GM19351 (cell line): Measurements from ENCODE around the gene ALPG.
"Not testable (repeated sequence)": the region's sequence is repeated elsewhere in the genome, so short reads cannot be mapped to it uniquely, and the experiment has no call there.

Experiments
- ATAC-seq: cut with Tn5 transposase; IDR thresholded peaks from one replicate; pipeline ENCODE4 v1.9.1; 2021; ENCODE audit warnings: mild to moderate bottlenecking, moderate library complexity; ENCODE audit not compliant: unreplicated experiment

Gene ALPG

DNA sequence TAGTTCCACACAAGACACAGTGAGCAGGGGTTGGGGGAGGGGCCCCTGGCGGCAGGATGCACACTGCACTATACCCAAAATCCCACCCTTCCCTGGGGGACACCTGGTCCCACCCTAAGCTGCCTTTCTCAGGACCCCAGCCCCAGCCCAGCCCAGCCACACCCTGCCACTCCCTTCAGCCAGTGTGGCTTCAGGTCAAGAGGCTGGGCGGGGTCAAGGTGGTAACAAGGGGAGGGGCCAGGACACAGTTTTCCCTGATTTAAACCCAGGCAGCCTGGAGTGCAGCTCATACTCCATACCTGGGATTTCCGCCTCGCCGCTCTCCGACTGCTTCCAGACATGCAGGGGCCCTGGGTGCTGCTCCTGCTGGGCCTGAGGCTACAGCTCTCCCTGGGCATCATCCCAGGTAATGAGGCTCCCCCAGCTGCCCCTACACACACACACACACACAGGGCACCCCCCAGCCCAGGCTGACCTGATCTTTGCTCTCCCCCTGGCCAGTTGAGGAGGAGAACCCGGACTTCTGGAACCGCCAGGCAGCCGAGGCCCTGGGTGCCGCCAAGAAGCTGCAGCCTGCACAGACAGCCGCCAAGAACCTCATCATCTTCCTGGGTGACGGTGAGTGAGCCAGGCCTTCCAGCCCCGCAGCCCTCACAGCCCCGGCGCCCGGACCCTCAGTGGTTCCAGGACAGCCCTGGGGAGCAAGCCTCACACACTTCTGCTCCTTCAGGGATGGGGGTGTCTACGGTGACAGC, at the start of gene ALPG:
Gene ALPG, plus strand, starts transcription at position 289 of the 755 bp plus-strand sequence. Its CDS starts 51 bp downstream, at position 340.
- ATAC-seq = no peak

DNA sequence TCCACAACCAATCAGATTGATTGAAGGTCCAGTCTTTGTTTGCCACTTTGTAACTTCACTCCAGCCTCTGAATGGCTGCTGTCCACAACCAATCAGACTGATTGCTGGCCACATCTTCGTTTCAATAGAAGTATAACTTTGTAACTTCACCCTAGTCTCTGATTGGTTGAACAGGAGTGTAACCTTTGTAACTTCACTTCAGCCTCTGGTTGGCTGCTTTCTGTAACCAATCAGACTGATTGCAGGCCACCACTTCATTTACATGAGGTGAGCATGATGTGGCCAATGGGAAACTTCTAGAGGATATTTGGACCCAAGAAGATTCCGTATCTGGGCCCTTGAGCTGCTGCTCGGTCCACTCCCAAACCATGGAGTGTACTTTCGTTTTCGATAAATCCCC, 45.0 kb upstream of the ALPG start:
- no peak for ATAC-seq

DNA sequence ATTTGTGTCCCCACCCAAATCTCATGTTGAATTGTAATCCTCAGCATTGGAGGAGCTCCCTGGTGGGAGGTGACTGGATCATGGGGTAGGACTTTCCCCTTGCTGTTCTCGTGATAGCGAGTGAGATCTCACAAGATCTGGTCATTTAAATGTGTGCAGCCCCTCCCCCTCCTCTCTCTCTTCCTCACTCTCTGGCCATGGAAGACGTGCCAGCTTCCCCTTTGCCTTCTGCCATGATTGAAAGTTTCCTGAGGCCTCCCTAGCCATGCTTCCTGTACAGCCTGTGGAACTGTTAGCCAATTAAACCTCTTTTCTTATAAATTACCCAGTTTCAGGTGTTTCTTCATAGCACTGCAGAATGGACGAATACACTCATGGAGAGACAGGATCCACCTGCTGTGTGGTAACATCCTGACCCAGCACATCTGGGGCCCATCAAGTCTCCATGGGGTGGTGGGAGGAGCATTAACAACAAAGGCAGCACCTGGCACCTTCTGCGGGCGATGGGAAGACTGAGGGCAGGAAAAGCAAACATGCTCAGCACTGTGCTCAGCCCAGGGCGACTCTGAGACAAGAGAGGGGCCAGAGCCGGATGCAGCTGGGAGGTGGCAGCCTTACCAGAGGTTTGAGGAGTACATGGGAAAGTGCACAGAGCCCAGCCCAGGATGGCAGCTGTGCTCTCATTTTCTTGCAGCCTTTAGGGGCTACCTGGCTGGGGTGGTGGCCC, 44.3 kb upstream of the ALPG start:
- no peak for ATAC-seq

DNA sequence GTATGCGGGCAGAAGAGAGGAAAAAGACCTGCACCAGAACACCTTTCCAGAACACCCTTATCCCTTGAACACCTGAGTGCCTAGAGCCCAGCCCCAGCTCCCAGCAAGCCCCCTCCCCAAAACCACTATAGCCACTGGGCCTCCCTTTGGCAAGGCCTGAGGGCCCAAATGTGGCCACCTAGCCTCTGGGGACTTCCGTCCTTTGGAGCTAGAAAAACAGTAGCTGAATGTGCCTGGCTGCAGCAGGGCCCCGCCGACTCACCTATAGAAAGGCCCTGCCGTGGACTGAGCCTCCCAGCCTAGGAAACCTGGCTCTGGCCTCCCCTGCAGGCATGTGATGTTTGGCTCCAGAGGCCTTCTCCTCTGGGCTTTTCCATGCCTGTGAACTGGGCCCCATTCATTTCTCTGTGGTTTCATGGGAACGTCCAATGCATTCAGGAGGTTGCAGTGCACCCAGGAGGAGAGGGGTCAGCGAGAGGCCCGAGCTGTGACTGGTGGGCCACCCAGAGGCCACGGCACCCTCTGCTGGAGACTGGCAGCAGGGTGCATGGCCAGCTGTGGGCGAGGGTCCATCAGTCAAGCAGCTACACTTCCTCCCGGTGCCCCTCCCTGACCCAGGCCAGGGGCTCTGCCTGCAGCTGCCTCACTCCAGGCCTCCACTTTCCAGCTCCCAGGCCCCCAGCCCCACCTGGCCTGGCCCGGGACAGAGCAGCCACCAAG, 43.4 kb upstream of the ALPG start:
- ATAC-seq = not testable (repeated sequence)

DNA sequence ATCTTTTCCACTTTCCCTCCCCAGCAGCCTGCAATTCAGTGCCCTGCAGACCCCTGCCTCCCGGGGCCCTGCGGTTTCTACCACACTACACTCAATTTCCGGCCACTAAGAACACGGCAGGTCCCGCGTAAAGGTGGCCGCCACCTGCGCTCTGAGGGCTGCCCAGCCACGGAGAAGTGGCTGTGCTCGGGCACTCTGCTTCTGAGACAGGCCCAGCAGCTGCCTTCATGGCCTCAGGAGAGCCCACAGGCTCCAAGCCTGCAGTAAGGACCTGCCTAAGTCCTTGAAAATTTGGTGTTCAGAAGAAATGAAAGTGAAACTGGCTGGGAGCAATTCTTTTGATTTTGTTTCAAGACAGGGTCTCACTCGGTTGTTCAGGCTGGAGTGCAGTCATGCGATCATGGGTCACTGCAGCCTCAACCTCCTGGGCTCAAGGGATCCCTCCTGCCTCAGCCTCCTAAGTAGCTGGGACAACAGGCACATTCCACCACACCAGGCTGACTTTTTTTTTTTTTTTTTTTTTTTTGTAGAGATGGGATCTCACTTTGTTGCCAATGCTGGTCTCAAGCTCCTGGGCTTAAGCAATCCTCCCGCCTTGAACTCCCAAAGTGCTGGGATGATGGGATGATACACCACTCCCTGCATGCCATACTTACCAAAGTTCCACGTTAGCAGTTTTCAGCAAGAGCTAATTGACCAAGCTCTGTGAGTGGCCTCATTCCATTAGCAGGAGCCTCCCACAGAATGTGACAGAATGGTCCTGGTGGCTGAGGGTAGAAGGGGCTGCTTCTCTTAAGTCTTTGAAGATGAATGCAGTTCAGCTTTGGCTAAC, 42.6 kb upstream of the ALPG start:
- ATAC-seq = no peak

DNA sequence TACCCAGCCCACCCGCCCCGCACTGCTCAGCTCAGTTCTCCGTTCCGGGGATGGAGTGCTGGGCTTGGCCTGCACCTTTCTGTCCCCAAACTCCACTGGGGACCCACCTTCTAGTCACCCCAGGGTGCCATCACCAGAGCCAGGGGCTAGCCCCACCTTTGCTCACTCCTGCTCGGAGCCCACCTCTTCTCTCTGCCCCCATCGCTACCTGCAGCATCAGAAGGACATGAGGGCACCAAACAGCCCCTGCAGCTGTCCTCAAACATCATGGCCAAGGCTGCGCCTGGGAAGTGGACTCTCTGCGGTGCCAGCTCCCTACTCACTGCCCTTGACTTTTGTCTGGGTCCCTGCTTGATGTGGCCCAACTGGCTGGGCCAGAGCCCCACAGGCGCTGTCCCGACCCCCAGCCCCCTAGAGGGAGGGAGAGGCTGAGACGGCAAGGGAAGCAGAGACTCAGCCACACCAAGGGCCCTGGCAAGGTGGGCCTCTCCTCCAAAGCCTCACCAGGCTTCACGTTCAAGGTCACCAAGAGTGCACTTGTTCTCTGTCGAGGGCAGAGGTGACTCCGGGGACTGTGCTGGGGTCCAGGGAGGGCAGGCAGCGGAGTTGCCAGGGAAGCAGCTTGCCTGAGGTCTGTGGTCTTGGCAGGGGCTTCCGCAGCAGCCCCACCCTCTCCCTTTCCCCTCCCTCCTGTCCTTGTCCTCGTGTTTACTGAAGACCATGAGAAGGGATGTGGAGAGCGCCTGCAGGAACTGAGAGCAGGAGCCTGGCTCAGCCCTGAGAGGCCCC, 41.6 kb upstream of the ALPG start:
- not testable (repeated sequence) for ATAC-seq

DNA sequence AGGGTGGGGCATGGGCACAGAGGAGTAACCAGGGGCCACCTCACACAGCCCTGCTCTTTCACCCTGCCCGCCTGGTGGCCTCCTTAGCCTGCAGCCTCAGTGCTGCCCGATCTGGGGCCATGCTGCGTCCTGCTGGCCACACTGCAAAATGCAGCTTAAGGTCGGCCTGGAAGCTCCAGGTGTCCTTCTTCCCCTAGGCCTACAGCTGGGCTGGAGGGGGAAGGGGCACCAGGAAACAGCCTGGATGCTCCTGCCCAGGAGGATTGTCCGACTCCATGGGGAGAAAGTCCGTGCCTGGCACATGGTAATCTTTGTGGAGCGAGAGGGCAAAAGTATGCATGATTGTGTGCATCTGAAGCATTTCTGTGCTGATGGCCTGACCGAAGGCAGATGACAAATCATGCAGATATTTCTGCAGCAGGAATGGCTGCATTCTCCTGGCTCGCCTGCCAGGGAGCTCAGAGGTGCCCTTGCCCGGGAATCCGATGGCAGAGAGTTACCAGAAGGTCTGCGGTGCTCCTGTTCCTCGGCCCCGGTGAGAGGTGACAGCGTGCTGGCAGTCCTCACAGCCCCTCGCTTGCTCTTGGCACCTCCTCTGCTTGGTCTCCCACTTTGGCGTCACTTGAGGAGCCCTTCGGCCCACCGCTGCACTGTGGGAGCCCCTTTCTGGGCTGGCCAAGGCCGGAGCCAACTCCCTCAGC, 40.9 kb upstream of the ALPG start:
- no peak for ATAC-seq

DNA sequence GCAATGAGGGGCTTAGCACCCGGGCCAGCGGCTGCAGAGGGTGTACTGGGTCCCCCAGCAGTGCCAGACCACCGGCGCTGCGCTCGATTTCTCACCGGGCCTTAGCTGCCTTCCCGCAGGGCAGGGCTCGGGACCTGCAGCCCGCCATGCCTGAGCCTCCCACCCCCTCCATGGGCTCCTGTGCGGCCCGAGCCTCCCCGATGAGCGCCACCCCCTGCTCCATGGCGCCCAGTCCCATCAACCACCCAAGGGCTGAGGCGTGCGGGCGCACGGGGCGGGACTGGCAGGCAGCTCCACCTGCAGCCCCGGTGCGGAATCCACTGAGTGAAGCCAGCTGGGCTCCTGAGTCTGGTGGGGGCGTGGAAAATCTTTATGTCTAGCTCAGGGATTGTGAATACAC, 40.2 kb upstream of the ALPG start:
- ATAC-seq = not testable (repeated sequence)

DNA sequence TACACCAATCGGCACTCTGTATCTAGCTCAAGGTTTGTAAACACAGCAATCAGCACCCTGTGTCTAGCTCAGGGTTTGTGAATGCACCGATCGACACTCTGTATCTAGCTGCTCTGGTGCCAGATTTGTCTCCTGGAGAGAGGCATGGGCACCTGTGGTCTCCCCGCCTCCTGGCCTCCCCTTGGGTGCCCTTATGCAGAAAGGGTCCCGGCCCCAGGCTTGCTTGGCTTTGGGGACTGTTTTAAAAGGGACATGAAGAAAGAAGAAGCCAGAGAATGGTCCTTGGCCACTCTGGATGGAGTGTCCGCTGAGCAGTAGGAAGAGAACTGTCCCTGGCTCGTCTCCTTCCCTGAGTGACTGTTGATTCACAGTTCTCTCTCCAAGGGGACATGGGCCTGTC, 39.6 kb upstream of the ALPG start:
- ATAC-seq = no peak

DNA sequence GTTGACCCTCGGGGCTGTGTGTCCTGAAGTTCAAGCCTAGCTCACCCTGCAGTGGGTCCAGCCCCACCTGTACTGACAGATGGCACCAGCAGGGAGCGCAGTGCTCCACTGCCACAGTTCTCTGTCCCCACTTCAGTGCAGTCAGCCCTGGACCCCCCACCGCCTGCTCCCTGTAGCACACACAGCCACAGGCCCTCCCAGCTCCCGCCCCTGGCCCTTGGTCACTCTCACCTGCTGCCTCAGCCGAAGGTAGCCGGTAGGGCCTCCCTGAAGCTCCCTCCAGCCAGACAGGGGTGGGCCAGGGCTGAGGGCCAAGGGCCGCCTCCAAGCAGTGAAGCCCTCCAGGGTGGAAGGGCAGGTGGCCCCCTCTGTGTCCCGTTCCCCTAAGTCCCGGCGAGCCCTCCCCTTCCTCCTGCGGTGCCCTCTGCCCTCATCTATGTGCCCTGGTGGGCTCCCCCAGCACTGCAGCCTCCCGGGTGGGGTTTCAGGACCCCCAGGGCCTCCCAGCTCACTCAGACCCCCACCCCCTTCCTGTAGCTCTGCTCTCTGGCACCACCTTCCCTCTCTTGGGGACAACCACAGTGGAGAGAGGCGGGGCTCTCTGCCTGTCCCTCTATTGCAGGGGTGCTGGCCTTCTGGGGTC, 38.9 kb upstream of the ALPG start:
- ATAC-seq = no peak

DNA sequence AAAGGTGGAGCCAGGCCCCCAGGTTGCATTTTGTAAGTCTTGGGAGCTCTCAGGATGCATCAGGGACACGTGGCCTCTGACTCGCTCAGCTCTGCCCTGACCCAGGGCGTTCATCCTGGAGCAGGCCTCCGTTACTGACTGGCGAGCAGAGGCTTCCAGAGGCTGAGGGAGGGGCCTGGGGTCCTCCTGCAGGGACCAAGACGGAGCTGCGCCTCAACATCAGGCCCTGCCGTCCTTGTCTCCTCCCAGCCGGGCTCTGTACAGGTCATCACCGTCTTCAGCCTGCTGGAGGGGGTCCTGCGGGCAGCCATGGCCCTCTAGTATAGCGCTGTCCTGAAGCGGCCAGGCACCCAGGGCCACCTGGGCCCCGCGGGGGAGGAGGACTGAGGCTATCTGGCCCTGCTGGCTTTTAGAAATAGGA, 38.3 kb upstream of the ALPG start:
- ATAC-seq = no peak

DNA sequence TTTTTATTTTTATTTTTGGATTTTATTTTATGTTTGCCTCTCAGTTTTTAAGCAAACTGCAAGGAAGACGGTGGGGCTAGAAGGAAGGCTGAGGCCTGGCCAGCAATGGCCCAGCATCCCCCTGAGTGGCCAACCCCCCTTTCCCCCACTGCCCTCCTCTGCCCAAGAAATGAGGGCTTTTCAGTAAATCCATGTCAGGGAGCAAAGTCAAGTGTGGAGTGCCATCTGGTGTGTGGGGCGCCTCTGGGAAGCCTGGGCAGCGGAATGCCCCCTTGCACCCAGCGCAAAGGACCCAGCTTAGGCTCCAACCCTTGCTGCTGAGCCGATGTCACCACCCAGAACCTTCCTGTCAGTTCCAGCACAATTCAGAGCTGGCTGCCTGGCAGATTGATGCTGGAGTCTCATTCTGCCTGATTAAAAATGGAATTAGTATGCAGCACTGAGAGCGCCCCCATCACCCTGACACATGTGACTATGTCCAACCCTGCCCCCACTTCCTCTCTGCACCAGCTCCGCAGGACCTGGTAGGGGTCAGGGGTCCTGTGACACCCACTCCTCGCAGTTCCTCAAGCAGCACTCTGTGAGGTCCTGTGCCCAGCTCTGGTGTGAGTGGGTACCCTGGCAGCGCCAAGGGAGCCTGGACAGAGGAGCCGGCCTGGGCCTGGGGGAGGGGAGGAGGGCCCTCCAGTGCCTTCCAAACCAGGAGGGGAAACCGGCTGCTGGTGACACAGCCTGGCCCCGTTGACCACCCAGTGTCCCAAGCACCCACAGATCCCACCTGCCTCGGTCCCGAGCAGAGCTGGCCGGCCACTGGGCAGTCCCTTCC, 37.3 kb upstream of the ALPG start:
- no peak for ATAC-seq

DNA sequence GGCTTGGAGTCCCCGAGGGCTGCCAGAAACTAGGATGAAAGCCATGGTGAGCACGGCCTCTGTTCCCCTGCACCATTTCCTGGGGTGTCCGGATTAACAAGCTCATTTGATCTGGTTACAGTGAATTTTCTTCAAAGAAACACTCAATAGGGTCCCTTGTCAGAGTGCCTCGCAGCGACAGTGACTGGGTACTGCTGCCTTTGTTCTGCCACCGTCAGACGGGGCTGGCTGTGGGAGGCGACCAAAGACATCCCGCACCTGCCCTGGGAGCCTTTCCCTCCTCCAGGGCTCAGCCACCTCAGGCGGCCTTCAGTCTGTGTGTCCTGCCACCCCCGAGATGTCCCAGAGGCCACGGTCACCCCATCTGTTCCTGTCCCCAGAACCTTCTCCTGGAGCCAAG, 36.6 kb upstream of the ALPG start:
- ATAC-seq = not testable (repeated sequence)

DNA sequence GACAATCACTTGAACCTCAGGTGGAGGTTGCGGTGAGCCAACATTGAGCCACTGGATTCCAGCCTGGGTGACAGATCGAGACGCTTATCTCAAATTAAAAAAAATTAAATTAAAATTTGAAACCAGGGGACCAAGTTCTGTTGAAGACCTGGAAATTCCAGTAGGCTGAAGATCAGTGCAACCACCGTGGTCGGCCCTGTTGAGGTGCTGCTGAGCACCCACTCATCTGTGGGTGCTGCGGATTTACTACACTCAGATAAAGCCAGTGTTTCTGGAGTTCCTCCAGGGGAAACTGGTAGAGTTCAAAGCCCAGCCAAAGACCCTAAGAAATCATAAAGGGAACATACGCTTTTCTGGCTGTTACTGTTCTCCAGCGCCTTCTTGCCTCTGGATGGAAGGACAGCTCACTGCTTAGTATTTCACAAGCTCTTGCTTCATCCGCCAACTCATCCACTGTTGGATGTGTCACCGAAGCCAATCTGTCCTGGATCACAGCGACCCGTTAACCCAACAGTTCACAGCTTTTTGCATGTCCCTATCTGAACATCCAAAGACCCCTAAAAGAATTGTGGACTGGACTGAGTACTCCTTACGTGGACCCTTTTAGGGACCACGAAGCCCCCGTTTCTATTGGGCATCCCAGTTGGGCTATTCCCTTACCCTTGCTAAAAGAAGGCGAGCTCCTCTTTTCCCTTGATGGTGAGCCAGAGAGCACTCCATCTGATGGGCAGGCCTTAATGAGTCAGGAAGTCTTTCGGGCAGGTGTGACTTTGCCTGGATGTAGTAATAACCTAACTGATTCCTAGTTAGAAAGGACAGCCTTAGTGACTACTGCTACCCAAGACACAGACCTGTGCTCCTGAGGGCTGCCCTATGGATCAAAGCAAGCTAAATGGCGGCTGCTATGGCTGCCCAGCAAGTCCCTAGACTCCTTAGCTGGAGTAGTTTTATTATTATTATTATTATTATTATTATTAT, 34.1 kb upstream of the ALPG start:
- no peak for ATAC-seq

DNA sequence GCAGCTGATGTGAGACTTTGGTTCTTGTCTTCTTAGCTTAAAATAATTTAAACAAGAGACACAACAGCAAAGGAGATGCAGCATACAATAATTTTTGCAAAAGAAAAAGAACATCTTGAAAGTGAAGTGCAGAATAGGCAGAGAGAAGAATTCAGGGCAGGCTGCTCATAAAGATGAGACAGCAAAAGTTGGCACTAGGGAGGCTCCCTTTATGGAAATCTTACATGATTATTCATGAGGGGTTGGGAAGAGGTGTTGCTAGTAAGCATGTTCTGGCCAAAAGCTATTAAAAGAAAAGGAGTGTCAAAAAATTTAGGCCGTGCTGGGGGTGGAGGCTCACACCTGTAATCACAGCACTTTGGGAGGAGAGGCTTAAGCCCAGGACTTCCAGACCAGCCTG, 32.3 kb upstream of the ALPG start:
- ATAC-seq = no peak

DNA sequence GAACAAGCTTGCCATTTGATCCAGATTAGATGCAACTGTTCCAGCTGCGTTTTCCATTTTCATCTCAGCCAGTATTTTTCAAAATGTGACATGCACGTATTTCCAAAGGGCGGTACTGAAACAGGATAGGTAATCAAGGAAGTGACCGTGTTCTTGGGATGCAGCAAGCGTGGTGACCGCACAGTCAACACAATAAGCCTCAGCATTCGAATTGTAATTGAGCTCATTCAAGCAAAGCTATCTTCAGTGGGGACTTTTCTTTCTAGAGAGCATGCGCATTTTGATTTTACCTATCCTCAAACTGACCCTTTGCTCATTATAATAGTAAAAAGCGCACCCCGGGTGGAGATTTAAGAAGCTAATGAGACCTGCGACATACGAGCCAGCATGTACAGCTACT, 31.5 kb upstream of the ALPG start:
- no peak for ATAC-seq

DNA sequence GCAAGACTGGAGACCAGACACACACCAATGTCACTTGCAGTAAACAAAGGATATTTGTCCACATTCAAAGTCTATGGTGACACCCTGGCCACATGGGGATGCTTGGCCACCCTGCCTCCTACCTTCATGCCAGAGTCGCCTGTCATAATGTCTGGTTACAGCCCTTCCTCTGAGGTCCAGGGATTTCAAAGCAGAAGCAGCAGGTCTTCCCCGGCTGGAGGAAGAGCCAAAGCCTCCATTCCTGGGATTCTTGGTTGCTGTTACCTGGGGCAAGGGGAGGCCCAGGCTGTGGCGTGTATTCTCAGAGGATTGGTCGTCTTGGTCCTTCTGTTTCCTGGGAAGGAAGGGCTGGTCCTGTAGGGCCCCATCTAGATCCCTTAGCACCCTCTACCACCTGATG, 30.4 kb upstream of the ALPG start:
- no peak for ATAC-seq
